ENCODE results near the gene DSC1.

DNA sequence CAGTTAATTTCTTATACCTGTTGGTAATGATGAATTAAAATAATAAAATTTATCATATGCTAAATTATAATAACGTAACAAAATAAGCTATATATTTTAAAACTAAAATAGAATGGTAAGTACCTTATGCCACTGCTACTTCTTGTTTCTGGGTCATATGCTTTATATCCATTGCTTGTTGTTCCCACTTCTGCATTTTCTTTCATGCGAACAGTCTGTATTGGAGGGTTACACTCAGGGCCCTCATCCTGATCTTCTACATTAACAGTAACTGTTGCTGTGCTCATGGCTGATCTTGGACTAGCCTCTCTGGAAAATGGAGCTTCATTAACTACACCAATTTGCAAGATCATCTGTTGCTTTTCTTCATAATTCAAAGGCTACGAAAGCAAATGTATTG, 82.7 kb downstream of the DSC1 start:
- TF ChIP-seq CTCF (IDR thresholded peaks at IDR 0.05) (no peak), EP300 (IDR thresholded peaks at IDR 0.05; ENCODE audit: low read depth) (no peak)

All from transverse colon (tissue), 3 donors.